Mucosa of stomach (tissue), 1 donor: ENCODE data around the gene ZNF521.

Source experiments
- H3K27me3 ChIP-seq: one replicate; pipeline ENCODE4 v1.7.0; 2013; ENCODE audit warnings: mild to moderate bottlenecking, low read length; ENCODE audit not compliant: control insufficient read depth, insufficient read depth
- H3K36me3 ChIP-seq: one replicate; pipeline ENCODE4 v1.7.0; 2013; ENCODE audit warnings: low read length; ENCODE audit not compliant: control insufficient read depth, insufficient read depth
- H3K4me1 ChIP-seq: one replicate; pipeline ENCODE4 v1.7.0; 2013; ENCODE audit warnings: mild to moderate bottlenecking, low read length; ENCODE audit not compliant: control insufficient read depth, insufficient read depth
- H3K4me3 ChIP-seq: one replicate; pipeline ENCODE4 v1.7.0; 2013; ENCODE audit warnings: low read length
- H3K9ac ChIP-seq: one replicate; pipeline ENCODE4 v1.7.0; 2013; ENCODE audit warnings: mild to moderate bottlenecking, low read length, moderate library complexity
- H3K9me3 ChIP-seq: one replicate; pipeline ENCODE4 v1.7.0; 2013; ENCODE audit warnings: mild to moderate bottlenecking, low read length, moderate library complexity; ENCODE audit not compliant: control insufficient read depth
- donor health status: Pancreatic carcinoma.

Gene ZNF521

DNA sequence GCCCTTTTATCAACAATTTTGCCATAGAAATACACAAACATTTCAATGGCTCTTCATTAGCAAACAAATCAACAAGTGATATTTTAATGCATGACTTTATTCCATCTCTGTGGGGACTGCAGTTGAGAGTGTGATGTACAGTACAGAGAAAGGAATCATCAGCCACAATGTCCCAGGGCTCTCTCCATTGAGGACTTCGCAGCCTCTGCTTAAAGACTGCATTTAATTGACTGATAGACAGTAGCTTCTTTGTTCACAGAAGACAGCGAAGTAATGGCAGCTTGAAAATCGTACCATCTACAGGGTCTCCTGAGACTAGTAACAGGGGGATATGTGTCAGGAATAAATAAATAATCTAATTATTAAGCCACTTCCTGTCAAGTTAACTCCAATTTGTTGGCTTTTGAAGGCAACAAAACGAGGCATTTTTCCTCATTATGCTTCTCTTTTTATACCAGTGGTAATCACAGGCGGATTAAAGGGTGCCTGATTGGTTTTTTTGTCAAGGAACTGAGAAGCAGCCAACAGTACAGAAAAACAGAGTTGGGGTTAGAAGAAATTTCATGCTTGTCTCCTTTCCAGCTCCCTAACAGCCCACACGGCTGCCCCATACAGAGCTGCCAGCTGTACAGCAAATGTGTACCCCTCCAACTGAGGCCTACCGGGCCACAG is 164.3 kb downstream of the ZNF521 start:
- Histone ChIP-seq H3K9ac (no peak overlapping the region), H3K9me3 (no peaks in the 10 kb centered on the region), H3K36me3 (no peaks in the 10 kb centered on the region), H3K27me3 (no peaks in the 10 kb centered on the region), H3K4me1 (no peaks in the 10 kb centered on the region), H3K4me3 (no peak overlapping the region)

- H3K36me3 ChIP-seq: no peaks in the 10 kb centered on the region
- no peaks in the 10 kb centered on the region for H3K4me1 ChIP-seq
- H3K4me3 ChIP-seq: no peak overlapping the region
- H3K27me3 ChIP-seq: no peaks in the 10 kb centered on the region
- no peaks in the 10 kb centered on the region for H3K9me3 ChIP-seq
- H3K9ac ChIP-seq: no peak overlapping the region
These were observed 165.1 kb downstream of the ZNF521 start for GRCh38 chr18:25186871-25187270.

DNA sequence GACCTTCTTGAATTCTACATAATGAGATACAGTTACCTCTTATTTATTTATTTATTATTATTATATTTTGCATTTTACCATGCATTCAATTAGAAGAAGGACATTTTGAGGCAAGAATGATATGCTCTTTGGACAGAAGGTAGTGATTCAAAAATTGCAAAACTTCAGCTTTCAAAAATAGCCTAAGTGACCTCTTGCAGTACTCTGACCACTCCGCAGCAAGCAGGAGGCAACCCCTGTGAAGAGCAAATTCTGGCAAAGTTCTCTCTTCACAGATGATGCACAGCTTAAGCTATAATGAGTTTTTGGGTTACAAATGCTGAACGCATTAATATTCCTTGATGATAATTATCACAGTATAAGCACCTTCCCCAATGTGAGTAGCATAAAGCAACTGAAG is 170.0 kb downstream of the ZNF521 start:
- Histone ChIP-seq H3K4me1 (no peaks in the 10 kb centered on the region), H3K9ac (no peak overlapping the region), H3K4me3 (no peak overlapping the region), H3K27me3 (no peaks in the 10 kb centered on the region), H3K36me3 (no peaks in the 10 kb centered on the region), H3K9me3 (no peaks in the 10 kb centered on the region)

- Histone ChIP-seq H3K27me3 (no peaks in the 10 kb centered on the region), H3K9ac (no peak overlapping the region), H3K9me3 (no peaks in the 10 kb centered on the region), H3K4me3 (no peak overlapping the region), H3K36me3 (no peaks in the 10 kb centered on the region), H3K4me1 (no peaks in the 10 kb centered on the region)
These were observed 170.4 kb downstream of the ZNF521 start for GRCh38 chr18:25181581-25181980.

GRCh38 chr18:25180973-25181548 is 170.9 kb downstream of the ZNF521 start:
- Histone ChIP-seq H3K9me3 (no peaks in the 10 kb centered on the region), H3K4me1 (no peaks in the 10 kb centered on the region), H3K9ac (no peak overlapping the region), H3K4me3 (no peak overlapping the region), H3K27me3 (no peaks in the 10 kb centered on the region), H3K36me3 (no peaks in the 10 kb centered on the region)

- no peak overlapping the region for H3K4me3 ChIP-seq
These were observed 174.3 kb downstream of the ZNF521 start for GRCh38 chr18:25177631-25178030.

DNA sequence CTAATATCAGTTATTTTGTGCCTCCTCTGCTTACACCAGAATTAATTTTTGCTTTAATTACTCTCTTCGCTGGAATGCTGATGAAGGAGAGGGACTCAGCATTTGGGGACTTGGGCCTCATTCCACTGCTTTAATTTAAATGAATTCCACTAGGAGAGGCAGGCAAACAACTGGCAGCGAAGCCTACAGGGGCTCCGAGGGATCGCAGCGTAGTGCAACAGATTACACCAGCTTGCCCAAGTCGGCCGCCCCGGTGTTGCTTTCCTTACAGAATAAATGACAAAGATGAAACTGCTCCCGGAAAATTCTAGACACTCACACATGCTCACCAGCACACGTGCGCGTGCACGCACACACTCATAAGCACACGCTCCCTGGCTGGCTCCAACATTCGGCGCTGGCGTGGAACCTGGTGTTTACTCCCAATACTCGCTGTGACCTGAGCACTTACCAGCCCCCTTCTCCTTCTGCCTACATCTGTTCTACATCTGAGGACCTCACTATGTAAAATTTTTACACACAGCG is 175.4 kb downstream of the ZNF521 start:
- no peak overlapping the region for H3K9ac ChIP-seq
- H3K9me3 ChIP-seq: no peaks in the 10 kb centered on the region
- H3K4me1 ChIP-seq: no peaks in the 10 kb centered on the region
- H3K4me3 ChIP-seq: no peak overlapping the region
- no peaks in the 10 kb centered on the region for H3K36me3 ChIP-seq
- H3K27me3 ChIP-seq: no peaks in the 10 kb centered on the region

More at GRCh38 chr18:25177631-25178030, 174.3 kb downstream of the ZNF521 start:
- H3K4me1 ChIP-seq: no peaks in the 10 kb centered on the region
- no peak overlapping the region for H3K9ac ChIP-seq
- no peaks in the 10 kb centered on the region for H3K9me3 ChIP-seq
- H3K27me3 ChIP-seq: no peaks in the 10 kb centered on the region
- no peaks in the 10 kb centered on the region for H3K36me3 ChIP-seq

DNA sequence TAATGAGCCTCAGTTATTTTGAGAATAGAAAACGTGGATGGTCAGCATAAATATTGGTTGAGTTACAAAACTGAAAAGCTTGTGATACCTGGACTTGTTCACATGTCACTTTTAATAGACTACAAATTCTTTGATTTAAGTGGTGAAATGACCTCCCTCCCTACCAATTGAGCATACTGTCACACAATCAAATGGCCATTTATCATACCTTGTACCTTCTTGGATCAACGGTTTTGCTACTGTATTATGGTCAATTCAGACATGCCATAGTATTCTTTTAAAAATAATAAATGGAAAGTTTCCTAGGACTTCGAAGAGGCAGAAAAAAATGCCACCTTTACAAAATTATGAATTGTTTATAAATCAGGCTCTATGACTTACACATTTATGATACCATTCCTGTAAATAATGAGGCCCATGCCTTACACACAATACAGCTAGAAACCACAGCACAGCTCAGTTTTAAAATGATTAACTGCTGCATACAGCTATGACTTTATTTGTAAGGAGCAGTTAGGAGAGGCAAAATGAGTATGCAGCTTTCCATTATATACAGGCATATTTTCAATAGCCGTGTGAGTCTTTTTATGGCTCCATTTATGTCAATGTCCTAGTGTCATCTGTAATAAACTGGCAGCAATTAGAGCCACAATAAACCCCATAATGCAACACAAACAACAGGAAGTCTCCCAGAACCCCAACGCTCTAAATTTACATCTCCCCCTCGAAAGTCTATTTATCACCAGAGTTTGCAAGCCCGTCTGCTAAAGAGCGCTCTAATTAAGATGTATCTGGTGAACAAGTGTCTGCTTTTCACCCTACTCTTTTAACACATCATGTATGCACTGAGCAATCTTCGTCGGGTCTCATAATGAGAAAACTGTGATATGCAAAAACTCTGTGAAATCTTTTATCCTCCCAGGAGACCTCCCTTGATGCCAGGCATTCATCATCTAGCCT is 176.1 kb downstream of the ZNF521 start:
- H3K27me3 ChIP-seq: no peaks in the 10 kb centered on the region
- H3K9me3 ChIP-seq: no peaks in the 10 kb centered on the region
- H3K9ac ChIP-seq: no peak overlapping the region
- no peaks in the 10 kb centered on the region for H3K36me3 ChIP-seq
- H3K4me3 ChIP-seq: no peak overlapping the region
- no peaks in the 10 kb centered on the region for H3K4me1 ChIP-seq

- no peaks in the 10 kb centered on the region for H3K9me3 ChIP-seq
- no peaks in the 10 kb centered on the region for H3K36me3 ChIP-seq
- no peaks in the 10 kb centered on the region for H3K27me3 ChIP-seq
- H3K9ac ChIP-seq: no peak overlapping the region
- no peaks in the 10 kb centered on the region for H3K4me1 ChIP-seq
- no peak overlapping the region for H3K4me3 ChIP-seq
These were observed 177.6 kb downstream of the ZNF521 start for GRCh38 chr18:25174324-25174723.

- H3K27me3 ChIP-seq: no peaks in the 10 kb centered on the region
- H3K4me3 ChIP-seq: no peak overlapping the region
- H3K4me1 ChIP-seq: no peaks in the 10 kb centered on the region
- H3K9ac ChIP-seq: no peak overlapping the region
- H3K9me3 ChIP-seq: no peaks in the 10 kb centered on the region
- no peaks in the 10 kb centered on the region for H3K36me3 ChIP-seq
These were observed 180.6 kb downstream of the ZNF521 start for GRCh38 chr18:25171334-25171733.

DNA sequence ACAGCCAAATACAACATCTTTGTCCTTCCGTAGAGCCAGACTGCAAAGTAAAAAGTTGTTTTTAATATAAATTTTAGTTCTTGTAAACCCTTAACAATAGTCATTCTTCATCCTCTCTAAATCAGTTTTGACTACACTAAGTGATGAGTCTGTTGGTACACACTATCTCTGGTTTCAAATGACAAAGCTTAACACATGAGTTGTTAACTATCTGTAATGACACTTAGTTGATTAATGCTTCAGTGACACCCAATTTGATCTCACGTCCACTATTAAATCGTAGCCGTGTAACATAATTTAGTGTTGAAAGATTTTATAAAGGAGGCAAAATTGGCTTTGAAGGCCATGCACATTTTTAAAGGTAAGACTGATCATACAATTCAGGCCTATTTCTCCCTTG is 181.6 kb downstream of the ZNF521 start:
- no peak overlapping the region for H3K4me3 ChIP-seq

GRCh38 chr18:25169701-25170100 is 182.3 kb downstream of the ZNF521 start:
- Histone ChIP-seq H3K36me3 (no peaks in the 10 kb centered on the region), H3K27me3 (no peaks in the 10 kb centered on the region), H3K4me3 (no peak overlapping the region), H3K9me3 (no peaks in the 10 kb centered on the region), H3K4me1 (no peaks in the 10 kb centered on the region), H3K9ac (no peak overlapping the region)

More for the DNA sequence above, 181.6 kb downstream of the ZNF521 start:
- H3K9ac ChIP-seq: no peak overlapping the region
- no peaks in the 10 kb centered on the region for H3K4me1 ChIP-seq
- H3K36me3 ChIP-seq: no peaks in the 10 kb centered on the region
- no peaks in the 10 kb centered on the region for H3K9me3 ChIP-seq
- H3K27me3 ChIP-seq: no peaks in the 10 kb centered on the region
